ENCODE data around the gene CD47.

DNA sequence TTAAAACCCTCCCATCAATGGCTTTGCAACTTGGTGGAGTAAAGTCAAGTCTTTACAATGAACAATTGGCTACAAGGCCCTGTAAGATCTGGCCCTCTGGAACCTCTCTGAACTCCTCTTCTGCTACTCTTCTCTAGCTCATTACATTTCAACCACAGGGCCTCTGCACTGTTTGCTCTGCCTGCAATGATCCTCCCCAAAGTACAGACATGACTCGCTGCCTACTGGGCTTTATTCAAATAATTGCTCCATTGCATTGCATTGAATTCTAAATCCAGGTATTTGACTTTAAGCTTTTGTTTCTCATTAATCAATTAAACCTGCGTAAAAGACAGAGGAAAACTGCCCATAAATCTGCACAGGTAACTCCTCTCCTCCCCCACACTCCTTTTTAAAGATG lies 96.7 kb downstream of the CD47 start:
- TF ChIP-seq, protein P1, sequence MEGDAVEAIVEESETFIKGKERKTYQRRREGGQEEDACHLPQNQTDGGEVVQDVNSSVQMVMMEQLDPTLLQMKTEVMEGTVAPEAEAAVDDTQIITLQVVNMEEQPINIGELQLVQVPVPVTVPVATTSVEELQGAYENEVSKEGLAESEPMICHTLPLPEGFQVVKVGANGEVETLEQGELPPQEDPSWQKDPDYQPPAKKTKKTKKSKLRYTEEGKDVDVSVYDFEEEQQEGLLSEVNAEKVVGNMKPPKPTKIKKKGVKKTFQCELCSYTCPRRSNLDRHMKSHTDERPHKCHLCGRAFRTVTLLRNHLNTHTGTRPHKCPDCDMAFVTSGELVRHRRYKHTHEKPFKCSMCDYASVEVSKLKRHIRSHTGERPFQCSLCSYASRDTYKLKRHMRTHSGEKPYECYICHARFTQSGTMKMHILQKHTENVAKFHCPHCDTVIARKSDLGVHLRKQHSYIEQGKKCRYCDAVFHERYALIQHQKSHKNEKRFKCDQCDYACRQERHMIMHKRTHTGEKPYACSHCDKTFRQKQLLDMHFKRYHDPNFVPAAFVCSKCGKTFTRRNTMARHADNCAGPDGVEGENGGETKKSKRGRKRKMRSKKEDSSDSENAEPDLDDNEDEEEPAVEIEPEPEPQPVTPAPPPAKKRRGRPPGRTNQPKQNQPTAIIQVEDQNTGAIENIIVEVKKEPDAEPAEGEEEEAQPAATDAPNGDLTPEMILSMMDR (conservative IDR thresholded peaks at IDR 0.05; ENCODE audit: low read depth, low read length), result no peak
- TF ChIP-seq POLR2A (IDR thresholded peaks at IDR 0.05; ENCODE audit: low read depth, low read length) (no peak), FOS (IDR thresholded peaks at IDR 0.05; ENCODE audit: low read depth, low read length) (no peak), SMC3 (IDR thresholded peaks at IDR 0.05; ENCODE audit: low read depth, low read length) (no peak), MXI1 (IDR thresholded peaks at IDR 0.05; ENCODE audit: borderline replicate concordance, low read depth, low read length) (no peak), RAD21 (IDR thresholded peaks at IDR 0.05; ENCODE audit: low read length) (no peak)

Data from IMR-90 (cell line).